GM19395 (cell line): ENCODE results near the gene EEIG1.

Experiments
- ATAC-seq: cut with Tn5 transposase; IDR thresholded peaks from one replicate; pipeline ENCODE4 v1.9.1; 2021; ENCODE audit warnings: mild to moderate bottlenecking, moderate library complexity; ENCODE audit not compliant: unreplicated experiment

Gene EEIG1

GRCh38 chr9:127961155-127961490 lies 19.7 kb downstream of the EEIG1 start:
- no peak for ATAC-seq

- ATAC-seq, result no peak
Measured at GRCh38 chr9:127960410-127961154, 20.2 kb downstream of the EEIG1 start.

GRCh38 chr9:127959841-127960409 lies 20.9 kb downstream of the EEIG1 start:
- ATAC-seq, result no peak

GRCh38 chr9:127959398-127959797 lies 21.4 kb downstream of the EEIG1 start:
- no peak for ATAC-seq

- no peak for ATAC-seq
Measured at GRCh38 chr9:127958728-127959127, 22.1 kb downstream of the EEIG1 start.

- ATAC-seq, result peak; percentile 52
Measured at GRCh38 chr9:127955294-127956015, 25.3 kb downstream of the EEIG1 start.

GRCh38 chr9:127954831-127955293 lies 25.9 kb downstream of the EEIG1 start:
- no peak for ATAC-seq

- no peak for ATAC-seq
Measured at GRCh38 chr9:127953768-127954505, 26.9 kb downstream of the EEIG1 start.

- no peak for ATAC-seq
Measured at GRCh38 chr9:127953154-127953553, 27.6 kb downstream of the EEIG1 start.

GRCh38 chr9:127950513-127951289 lies 30.1 kb downstream of the EEIG1 start:
- ATAC-seq, result no peak

- ATAC-seq, result no peak
Measured at GRCh38 chr9:127949827-127950512, 30.8 kb downstream of the EEIG1 start.

- no peak for ATAC-seq
Measured at GRCh38 chr9:127947841-127948710, 32.7 kb downstream of the EEIG1 start.

- ATAC-seq, result no peak
Measured at GRCh38 chr9:127946728-127947127, 34.1 kb downstream of the EEIG1 start.

- no peak for ATAC-seq
Measured at GRCh38 chr9:127945942-127946341, 34.8 kb downstream of the EEIG1 start.

- no peak for ATAC-seq
Measured at GRCh38 chr9:127945338-127945737, 35.5 kb downstream of the EEIG1 start.

GRCh38 chr9:127944586-127945218 lies 36.1 kb downstream of the EEIG1 start:
- ATAC-seq, result no peak

GRCh38 chr9:127943731-127944144 lies 37.1 kb downstream of the EEIG1 start:
- ATAC-seq, result no peak

- no peak for ATAC-seq
Measured at GRCh38 chr9:127943011-127943662, 37.7 kb downstream of the EEIG1 start.
